Astrocyte (in vitro differentiated cells and primary cell): Measurements from ENCODE around the gene CSRP3. TPM values are rescaled to one million over a fixed set of nuclear protein-coding genes. Genes with fewer than 3 reads are reported as not detected.

Experiments used
- DNase-seq: peaks from one replicate; pipeline ENCODE4 v3.0.0-alpha.2; 2010; ENCODE audit warnings: low read depth
- FAIRE-seq: peaks from 2 replicates; lab custom pipeline; 2011; peaks lifted over from hg19 to GRCh38; lab: Jason Lieb, UNC
- H2AFZ ChIP-seq: 2 replicates; pipeline ENCODE4 v1.6.0; 2012; ENCODE audit warnings: low read depth, low read length, inconsistent platforms
- H3K27ac ChIP-seq: 2 replicates; pipeline ENCODE4 v1.5.1; 2011; ENCODE audit warnings: low read depth, low read length, inconsistent platforms
- H3K27me3 ChIP-seq: 2 replicates; pipeline ENCODE4 v1.6.0; 2011; ENCODE audit warnings: low read length, inconsistent platforms; ENCODE audit not compliant: insufficient read depth
- H3K36me3 ChIP-seq: 2 replicates; pipeline ENCODE4 v1.5.1; 2011; ENCODE audit warnings: low read length, inconsistent platforms; ENCODE audit not compliant: insufficient read depth
- H3K4me1 ChIP-seq: 2 replicates; pipeline ENCODE4 v1.5.1; 2011; ENCODE audit warnings: low read length, inconsistent platforms; ENCODE audit not compliant: insufficient read depth
- H3K4me2 ChIP-seq: 2 replicates; pipeline ENCODE4 v1.6.0; 2012; ENCODE audit warnings: low read length, inconsistent platforms
- H3K4me3 ChIP-seq: 2 replicates; pipeline ENCODE4 v1.5.1; 2011; ENCODE audit warnings: low read depth, mild to moderate bottlenecking, low read length, inconsistent platforms; ENCODE audit not compliant: insufficient read depth
- H3K79me2 ChIP-seq: 2 replicates; pipeline ENCODE4 v1.6.0; 2012; ENCODE audit warnings: mild to moderate bottlenecking, low read length, inconsistent platforms; ENCODE audit not compliant: insufficient read depth
- H3K9ac ChIP-seq: 2 replicates; pipeline ENCODE4 v1.6.0; 2012; ENCODE audit warnings: mild to moderate bottlenecking, low read length, inconsistent platforms
- H3K9me3 ChIP-seq: 2 replicates; pipeline ENCODE4 v1.5.1; 2012; ENCODE audit warnings: low read depth, mild to moderate bottlenecking, low read length, inconsistent platforms; ENCODE audit not compliant: insufficient read depth
- H4K20me1 ChIP-seq: 2 replicates; pipeline ENCODE4 v1.6.0; 2012; ENCODE audit warnings: low read length, inconsistent platforms; ENCODE audit not compliant: insufficient read depth
- H3K27ac Mint-ChIP-seq: one replicate; pipeline ENCODE4 v1.8.0; 2021; ENCODE audit warnings: mild to moderate bottlenecking, mixed read lengths; ENCODE audit not compliant: unreplicated experiment
- H3K27me3 Mint-ChIP-seq: one replicate; pipeline ENCODE4 v1.8.0; 2021; ENCODE audit warnings: low read depth, mixed read lengths; ENCODE audit not compliant: unreplicated experiment
- H3K36me3 Mint-ChIP-seq: one replicate; pipeline ENCODE4 v1.8.0; 2021; ENCODE audit warnings: low read depth, mixed read lengths; ENCODE audit not compliant: unreplicated experiment
- H3K4me1 Mint-ChIP-seq: one replicate; pipeline ENCODE4 v1.8.0; 2021; ENCODE audit warnings: low read depth, mixed read lengths; ENCODE audit not compliant: unreplicated experiment
- H3K4me3 Mint-ChIP-seq: one replicate; pipeline ENCODE4 v1.8.0; 2021; ENCODE audit warnings: mild to moderate bottlenecking, moderate library complexity, mixed read lengths; ENCODE audit not compliant: unreplicated experiment
- H3K9me3 Mint-ChIP-seq: one replicate; pipeline ENCODE4 v1.8.0; 2021; ENCODE audit warnings: mild to moderate bottlenecking, mixed read lengths; ENCODE audit not compliant: unreplicated experiment
- CTCF ChIP-seq: IDR thresholded peaks from 2 replicates; pipeline ENCODE4 v1.5.1; 2011; ENCODE audit warnings: low read depth, mild to moderate bottlenecking, inconsistent platforms, low read length, moderate library complexity; ENCODE audit not compliant: insufficient read depth
- EZH2 ChIP-seq: IDR thresholded peaks from 2 replicates; pipeline ENCODE4 v1.6.1; 2012; ENCODE audit warnings: mild to moderate bottlenecking, low read length, inconsistent platforms; ENCODE audit not compliant: insufficient read depth
- total RNA-seq: library from RNA; stranded (reverse); gene quantifications from 2 replicates; pipeline ENCODE4 v1.2.1, GENCODE V29; 2021

Gene CSRP3
- total RNA-seq, 1 donor from 2014 or later = 0.43 TPM

DNA sequence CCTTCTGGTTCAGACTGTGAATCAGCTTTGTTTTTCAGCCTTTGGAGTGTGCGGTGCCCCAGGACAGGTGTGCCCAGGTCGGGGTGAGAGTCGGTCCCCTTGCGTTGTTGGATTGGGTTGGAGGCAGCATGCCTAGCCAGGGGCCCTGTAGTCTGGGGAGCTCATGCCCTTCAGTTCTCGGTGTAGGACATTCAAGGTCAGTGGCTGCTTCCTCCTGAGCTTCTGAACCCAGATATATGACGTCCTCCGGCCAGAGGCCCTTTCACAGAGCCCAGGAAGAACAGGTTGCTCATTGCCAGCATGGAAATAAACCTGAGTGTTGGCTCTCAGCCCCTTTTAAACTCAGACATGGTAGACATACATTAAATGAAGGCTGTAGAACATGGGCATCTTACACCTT, 2.7 kb downstream of the CSRP3 start:
- no peak for FAIRE-seq
- DNase-seq = no peak
- H2AFZ ChIP-seq = no peak overlapping the region
- H3K27me3 ChIP-seq = no peaks in the 10 kb centered on the region
- H3K79me2 ChIP-seq = no peaks in the 10 kb centered on the region
- no peaks in the 10 kb centered on the region for H3K36me3 ChIP-seq
- Mint-ChIP-seq H3K27ac (no peak overlapping the region), H3K27me3 (peaks cover 6% of the 10 kb centered on the region), H3K36me3 (no peaks in the 10 kb centered on the region), H3K9me3 (no peaks in the 10 kb centered on the region), H3K4me1 (peaks cover 27% of the 10 kb centered on the region), H3K4me3 (no peak overlapping the region)
- no peak for TF ChIP-seq CTCF
- no peak for TF ChIP-seq EZH2
- H3K9me3 ChIP-seq = no peaks in the 10 kb centered on the region
- no peak overlapping the region for H3K9ac ChIP-seq
- no peaks in the 10 kb centered on the region for H4K20me1 ChIP-seq
- H3K4me1 ChIP-seq = peaks cover 18% of the 10 kb centered on the region
- H3K27ac ChIP-seq = no peak overlapping the region
- H3K4me3 ChIP-seq = no peak overlapping the region
- no peak overlapping the region for H3K4me2 ChIP-seq

DNA sequence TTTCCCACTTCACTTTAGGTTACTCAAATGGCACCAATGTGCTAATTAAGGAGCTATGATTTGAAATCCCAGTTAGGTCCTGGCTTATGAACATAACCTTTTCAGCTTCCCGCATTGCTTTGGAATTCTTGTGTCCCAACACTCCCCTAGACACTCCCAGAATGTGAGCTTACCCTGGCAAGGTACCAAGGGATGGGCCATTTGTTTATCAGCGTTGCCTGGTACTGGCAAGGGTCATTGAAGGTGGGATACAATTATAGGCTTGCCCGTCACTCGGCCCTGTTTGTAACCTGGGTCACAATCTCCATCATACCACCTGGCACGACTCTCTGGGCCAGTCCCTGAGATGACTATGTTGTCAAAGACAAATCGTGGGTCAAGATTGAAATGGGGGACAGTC, 5.4 kb downstream of the CSRP3 start:
- no peaks in the 10 kb centered on the region for H3K79me2 ChIP-seq
- Mint-ChIP-seq H3K4me1 (peaks cover 18% of the 10 kb centered on the region), H3K36me3 (no peaks in the 10 kb centered on the region), H3K27me3 (peaks cover 9% of the 10 kb centered on the region), H3K27ac (no peak overlapping the region), H3K9me3 (no peaks in the 10 kb centered on the region), H3K4me3 (no peak overlapping the region)
- no peak overlapping the region for H3K4me2 ChIP-seq
- H3K4me3 ChIP-seq = no peak overlapping the region
- H3K27me3 ChIP-seq = no peaks in the 10 kb centered on the region
- FAIRE-seq (no peak), DNase-seq (no peak)
- no peaks in the 10 kb centered on the region for H4K20me1 ChIP-seq
- no peak overlapping the region for H3K9ac ChIP-seq
- TF ChIP-seq CTCF (no peak), EZH2 (no peak)
- H2AFZ ChIP-seq = no peak overlapping the region
- H3K27ac ChIP-seq = no peak overlapping the region
- H3K4me1 ChIP-seq = peaks cover 12% of the 10 kb centered on the region
- no peaks in the 10 kb centered on the region for H3K9me3 ChIP-seq
- no peaks in the 10 kb centered on the region for H3K36me3 ChIP-seq

GRCh38 chr11:19194620-19195308, 7.0 kb downstream of the CSRP3 start:
- Mint-ChIP-seq H3K9me3 (no peaks in the 10 kb centered on the region), H3K27me3 (peaks cover 9% of the 10 kb centered on the region), H3K36me3 (no peaks in the 10 kb centered on the region), H3K4me1 (peaks cover 4% of the 10 kb centered on the region), H3K4me3 (no peak overlapping the region), H3K27ac (no peak overlapping the region)
- Histone ChIP-seq H3K4me3 (no peak overlapping the region), H3K27ac (no peak overlapping the region), H3K4me2 (no peak overlapping the region), H3K79me2 (no peaks in the 10 kb centered on the region), H3K9me3 (no peaks in the 10 kb centered on the region), H3K4me1 (no peaks in the 10 kb centered on the region), H4K20me1 (no peaks in the 10 kb centered on the region), H3K27me3 (no peaks in the 10 kb centered on the region), H3K36me3 (no peaks in the 10 kb centered on the region), H2AFZ (no peak overlapping the region), H3K9ac (no peak overlapping the region)
- no peak for TF ChIP-seq EZH2
- no peak for TF ChIP-seq CTCF
- no peak for FAIRE-seq
- no peak for DNase-seq
